Measurements from ENCODE around the gene PDGFC. TPM values are rescaled to one million over a fixed set of nuclear protein-coding genes. Genes with fewer than 3 reads are reported as not detected.

PDGFC gene
- total RNA-seq, 1 experiment from 2014 or later = 33.1 TPM

DNA sequence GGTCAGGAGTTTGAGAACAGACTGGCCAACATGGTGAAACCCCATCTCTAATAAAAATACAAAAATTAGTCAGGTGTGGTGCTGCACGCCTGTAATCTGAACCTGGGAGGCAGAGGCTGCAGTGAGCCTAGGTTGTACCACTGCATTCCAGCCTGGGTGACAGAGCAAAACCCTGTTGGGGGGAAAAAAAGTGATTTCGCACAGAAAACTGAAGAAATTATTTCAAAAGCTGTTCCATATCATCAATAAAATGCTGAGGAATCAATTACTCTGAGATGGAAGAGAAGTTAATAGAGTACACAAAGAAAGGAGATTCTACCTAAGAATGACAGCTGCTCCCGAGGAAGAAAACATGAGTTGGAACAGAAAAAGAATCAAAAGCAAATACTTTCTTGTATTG, 95.9 kb downstream of the PDGFC start:
- Histone ChIP-seq H3K9me3 (ENCODE audit: insufficient read depth, low read depth) (no peaks in the 10 kb centered on the region), H3K36me3 (ENCODE audit: low read depth) (no peaks in the 10 kb centered on the region), H3K9me2 (ENCODE audit: insufficient read depth) (no peaks in the 10 kb centered on the region), H3K27me3 (ENCODE audit: insufficient read depth, low read depth) (no peaks in the 10 kb centered on the region), H3K4me3 (no peak overlapping the region), H3K4me1 (replicated peaks; ENCODE audit: insufficient read depth) (0 out of 2 replicates have a peak, but pooled peaks cover 4% of the 10 kb centered on the region), H3K27ac (no peak overlapping the region), H3K79me2 (ENCODE audit: low read depth) (no peaks in the 10 kb centered on the region), H4K20me1 (ENCODE audit: insufficient read depth) (no peaks in the 10 kb centered on the region), H2AFZ (no peak overlapping the region), H3F3A (ENCODE audit: insufficient read depth, low read depth) (no peaks in the 10 kb centered on the region), H3K4me2 (no peak overlapping the region)
- ChIA-PET CTCF (no interaction called here), POLR2A (ENCODE audit: unreplicated experiment) (interaction anchor here (0.7 kb wide), 2 partner anchors 90 to 1379 kb away, joined by 3 to 10 read pairs; no protein-coding TSS in a partner anchor)
- peak in 1 of 2 experiments; percentile 22 for DNase-seq
- TF ChIP-seq EZH2 (IDR thresholded peaks at IDR 0.05; ENCODE audit: low read depth) = no peak
- TF ChIP-seq, protein P1, sequence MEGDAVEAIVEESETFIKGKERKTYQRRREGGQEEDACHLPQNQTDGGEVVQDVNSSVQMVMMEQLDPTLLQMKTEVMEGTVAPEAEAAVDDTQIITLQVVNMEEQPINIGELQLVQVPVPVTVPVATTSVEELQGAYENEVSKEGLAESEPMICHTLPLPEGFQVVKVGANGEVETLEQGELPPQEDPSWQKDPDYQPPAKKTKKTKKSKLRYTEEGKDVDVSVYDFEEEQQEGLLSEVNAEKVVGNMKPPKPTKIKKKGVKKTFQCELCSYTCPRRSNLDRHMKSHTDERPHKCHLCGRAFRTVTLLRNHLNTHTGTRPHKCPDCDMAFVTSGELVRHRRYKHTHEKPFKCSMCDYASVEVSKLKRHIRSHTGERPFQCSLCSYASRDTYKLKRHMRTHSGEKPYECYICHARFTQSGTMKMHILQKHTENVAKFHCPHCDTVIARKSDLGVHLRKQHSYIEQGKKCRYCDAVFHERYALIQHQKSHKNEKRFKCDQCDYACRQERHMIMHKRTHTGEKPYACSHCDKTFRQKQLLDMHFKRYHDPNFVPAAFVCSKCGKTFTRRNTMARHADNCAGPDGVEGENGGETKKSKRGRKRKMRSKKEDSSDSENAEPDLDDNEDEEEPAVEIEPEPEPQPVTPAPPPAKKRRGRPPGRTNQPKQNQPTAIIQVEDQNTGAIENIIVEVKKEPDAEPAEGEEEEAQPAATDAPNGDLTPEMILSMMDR (conservative IDR thresholded peaks at IDR 0.05) = no peak
- intact Hi-C loops (cut with micrococcal nuclease; ENCODE audit: unreplicated experiment) = no loop called here
- no TSS peak for BruUV-seq (replicated peaks)

- ChIA-PET POLR2A (ENCODE audit: unreplicated experiment) (no interaction called here), CTCF (no interaction called here)
- no peaks in the 10 kb centered on the region for H4K20me1 ChIP-seq (ENCODE audit: insufficient read depth)
- 0 out of 2 replicates have a peak, but pooled peaks cover 4% of the 10 kb centered on the region for H3K4me1 ChIP-seq (replicated peaks; ENCODE audit: insufficient read depth)
- DNase-seq = no peak
- H3F3A ChIP-seq (ENCODE audit: insufficient read depth, low read depth) = no peaks in the 10 kb centered on the region
- no peak for TF ChIP-seq EZH2 (IDR thresholded peaks at IDR 0.05; ENCODE audit: low read depth)
- TF ChIP-seq, protein P1 (conservative IDR thresholded peaks at IDR 0.05) = no peak
- H3K36me3 ChIP-seq (ENCODE audit: low read depth) = no peaks in the 10 kb centered on the region
- no TSS peak for BruUV-seq (replicated peaks)
- H3K79me2 ChIP-seq (ENCODE audit: low read depth) = no peaks in the 10 kb centered on the region
- intact Hi-C loops (cut with micrococcal nuclease; ENCODE audit: unreplicated experiment) = no loop called here
- no peak overlapping the region for H3K27ac ChIP-seq
- no peaks in the 10 kb centered on the region for H3K9me3 ChIP-seq (ENCODE audit: insufficient read depth, low read depth)
- H3K27me3 ChIP-seq (ENCODE audit: insufficient read depth, low read depth) = no peaks in the 10 kb centered on the region
- no peak overlapping the region for H3K4me3 ChIP-seq
- H3K9me2 ChIP-seq (ENCODE audit: insufficient read depth) = no peaks in the 10 kb centered on the region
- H3K4me2 ChIP-seq = no peak overlapping the region
- no peak overlapping the region for H2AFZ ChIP-seq
Measured at GRCh38 chr4:156875055-156875454, 96.5 kb downstream of the PDGFC start.

- ChIA-PET POLR2A (ENCODE audit: unreplicated experiment) (interaction anchor here (0.6 kb wide), 1 partner anchor 23 kb away, joined by 3 read pairs; no protein-coding TSS in a partner anchor), CTCF (interaction anchor here (0.7 kb wide), 1 partner anchor 1798 kb away, joined by 3 read pairs; no protein-coding TSS in a partner anchor)
- no peak for DNase-seq
- H3K36me3 ChIP-seq (ENCODE audit: low read depth) = no peaks in the 10 kb centered on the region
- H3K27me3 ChIP-seq (ENCODE audit: insufficient read depth, low read depth) = no peaks in the 10 kb centered on the region
- no peak overlapping the region for H3K4me2 ChIP-seq
- no peak overlapping the region for H3K27ac ChIP-seq
- H3K4me3 ChIP-seq = no peak overlapping the region
- BruUV-seq (replicated peaks) = no TSS peak
- H3F3A ChIP-seq (ENCODE audit: insufficient read depth, low read depth) = no peaks in the 10 kb centered on the region
- intact Hi-C loops (cut with micrococcal nuclease; ENCODE audit: unreplicated experiment) = no loop called here
- TF ChIP-seq EZH2 (IDR thresholded peaks at IDR 0.05; ENCODE audit: low read depth) = no peak
- TF ChIP-seq, protein P1 (conservative IDR thresholded peaks at IDR 0.05) = no peak
- no peaks in the 10 kb centered on the region for H3K79me2 ChIP-seq (ENCODE audit: low read depth)
- no peaks in the 10 kb centered on the region for H3K9me2 ChIP-seq (ENCODE audit: insufficient read depth)
- no peaks in the 10 kb centered on the region for H3K9me3 ChIP-seq (ENCODE audit: insufficient read depth, low read depth)
- 0 out of 2 replicates have a peak, but pooled peaks cover 4% of the 10 kb centered on the region for H3K4me1 ChIP-seq (replicated peaks; ENCODE audit: insufficient read depth)
- no peak overlapping the region for H2AFZ ChIP-seq
- H4K20me1 ChIP-seq (ENCODE audit: insufficient read depth) = no peaks in the 10 kb centered on the region
Measured at GRCh38 chr4:156873799-156874198, 97.8 kb downstream of the PDGFC start.

Data from PC-9 (cell line).